Liver (tissue), 9 donors: Measurements from ENCODE around the gene ID1. TPM values are rescaled to one million over a fixed set of nuclear protein-coding genes. Genes with fewer than 3 reads are reported as not detected.
"Not testable (repeated sequence)": the region's sequence is repeated elsewhere in the genome, so short reads cannot be mapped to it uniquely, and the experiment has no call there.

Source experiments
- DNase-seq: peaks from one replicate; pipeline ENCODE4 v3.0.0-alpha.2; 2017; ENCODE audit warnings: low spot score
- H3K27ac ChIP-seq, 2 donors: one replicate each; pipeline ENCODE4 v1.7.0; 2013; ENCODE audit warnings: inconsistent platforms in 2 of 2, low read length in 2 of 2, control low read depth in 1 of 2, low read depth in 1 of 2, mild to moderate bottlenecking in 1 of 2
- H3K27me3 ChIP-seq, 4 donors: one replicate each; pipeline versions ENCODE4 v1.6.1 to v1.7.0; 2013; ENCODE audit warnings: low read length in 3 of 4, inconsistent platforms in 1 of 4, mild to moderate bottlenecking in 1 of 4, moderate library complexity in 1 of 4; ENCODE audit not compliant: control insufficient read depth in 4 of 4, insufficient read depth in 4 of 4
- H3K36me3 ChIP-seq, 4 donors: one replicate each; pipeline versions ENCODE4 v1.6.1 to v1.7.0; 2013; ENCODE audit warnings: low read length in 3 of 4, mild to moderate bottlenecking in 3 of 4, low read depth in 1 of 4, moderate library complexity in 1 of 4; ENCODE audit not compliant: control insufficient read depth in 4 of 4, insufficient read depth in 3 of 4
- H3K4me1 ChIP-seq, 4 donors: one replicate each; pipeline versions ENCODE4 v1.6.1 to v1.7.0; 2013; ENCODE audit warnings: low read length in 3 of 4, mild to moderate bottlenecking in 3 of 4, moderate library complexity in 1 of 4; ENCODE audit not compliant: control insufficient read depth in 4 of 4, insufficient read depth in 4 of 4
- H3K4me3 ChIP-seq, 3 donors: one replicate each; pipeline versions ENCODE4 v1.6.1 to v1.7.0; 2013; ENCODE audit warnings: low read length in 3 of 3, control low read depth in 1 of 3, low read depth in 1 of 3, mild to moderate bottlenecking in 1 of 3
- H3K9ac ChIP-seq, 2 donors: one replicate each; pipeline ENCODE4 v1.7.0; 2013; ENCODE audit warnings: low read length in 2 of 2, mild to moderate bottlenecking in 2 of 2, moderate library complexity in 2 of 2, control low read depth in 1 of 2, low read depth in 1 of 2
- H3K9me3 ChIP-seq, 4 donors: one replicate each; pipeline versions ENCODE4 v1.6.1 to v1.7.0; 2013; ENCODE audit warnings: low read length in 3 of 4; ENCODE audit not compliant: control insufficient read depth in 4 of 4
- ATF3 ChIP-seq: IDR thresholded peaks from 2 replicates; pipeline ENCODE4 v1.6.1; 2016; ENCODE audit warnings: antibody characterized with exemption
- CTCF ChIP-seq: fragments of 150-350 bp; IDR thresholded peaks from 2 replicates; pipeline ENCODE4 v1.5.1; 2017; ENCODE audit warnings: improper control_type of control experiment, low read depth, low read length; ENCODE audit not compliant: missing input control
- EGR1 ChIP-seq, 2 donors: IDR thresholded peaks; 2 replicates each; pipeline ENCODE4 v1.6.1; 2016 to 2018; ENCODE audit warnings: antibody characterized with exemption in 2 of 2, low read depth in 2 of 2
- HNF4A ChIP-seq, 2 donors: conservative IDR thresholded peaks; 2 replicates each; pipeline ENCODE4 v1.6.1; 2016; ENCODE audit warnings: antibody characterized with exemption in 2 of 2, mild to moderate bottlenecking in 2 of 2
- HNF4G ChIP-seq: IDR thresholded peaks from 2 replicates; pipeline ENCODE4 v1.6.1; 2016; ENCODE audit warnings: antibody characterized with exemption
- MAX ChIP-seq: IDR thresholded peaks from 2 replicates; pipeline ENCODE4 v1.6.1; 2016; ENCODE audit warnings: antibody characterized with exemption
- NR2F2 ChIP-seq: IDR thresholded peaks from 2 replicates; pipeline ENCODE4 v1.6.1; 2016; ENCODE audit warnings: antibody characterized with exemption
- RAD21 ChIP-seq, 2 donors: IDR thresholded peaks; 2 replicates each; pipeline ENCODE4 v1.6.1; 2016; ENCODE audit warnings: antibody characterized with exemption in 2 of 2, mild to moderate bottlenecking in 2 of 2
- TAF1 ChIP-seq: conservative IDR thresholded peaks from 2 replicates; pipeline ENCODE4 v1.6.1; 2016; ENCODE audit warnings: antibody characterized with exemption, mild to moderate bottlenecking
- WGBS: extraction: QIAGEN DNeasy Blood & Tissue Kit; methylation state at CpG from one replicate; pipeline ENCODE4 v1.1.7; 2013; 5-methylcytosine and 5-hydroxymethylcytosine counted together
- polyA plus RNA-seq, 2 donors: library from polyadenylated mRNA; stranded (reverse) in 1 of 2; unstranded in 1 of 2; fragments of 200-250 nt in 1 of 2; fragments of >200 nt in 1 of 2; fragmentation: Nextera tagmentation in 1 of 2; extraction: Ambion mirVana in 1 of 2; gene quantifications; one replicate each; pipeline versions ENCODE4 v1.2.1 to v1.2.3, GENCODE V29; 2013 to 2015
- total RNA-seq, 2 donors: library from RNA; depleted of rRNA; stranded (reverse); fragments of >200 nt; gene quantifications; one replicate each; pipeline ENCODE4 v1.2.3, GENCODE V29; 2014
- TF ChIP-seq, protein P1 (sequence below): IDR thresholded peaks from 2 replicates; pipeline ENCODE4 v1.6.1; 2016; ENCODE audit warnings: antibody characterized with exemption, mild to moderate bottlenecking
- TF ChIP-seq, protein P2 (sequence below): IDR thresholded peaks from 2 replicates; pipeline ENCODE4 v1.6.1; 2016; ENCODE audit warnings: antibody characterized with exemption
- donor health status: healthy.
- donor health status: healthy.
- donor health status: healthy.
- donor health status: healthy.
- donor health status: healthy.

The ID1 gene
- total and polyA plus RNA-seq, 4 donors: 33.9 to 117 (median 71.2) TPM

GRCh38 chr20:31573555-31574321 lies 31.4 kb upstream of the ID1 start:
- Histone ChIP-seq H3K36me3 (no peaks in the 10 kb centered on the region), H3K9ac (peak overlapping the region; percentile 13 to 85), H3K27ac (peak overlapping the region; percentile 78 to 82), H3K4me3 (peak overlapping the region; percentile 64 to 81 (median 66)), H3K4me1 (peaks cover 10 to 37% (median 22%) of the 10 kb centered on the region in 4 donors), H3K27me3 (no peaks in the 10 kb centered on the region), H3K9me3 (no peaks in the 10 kb centered on the region)
- TF ChIP-seq HNF4G (no peak), TAF1 (no peak), NR2F2 (no peak)
- TF ChIP-seq, protein P1, sequence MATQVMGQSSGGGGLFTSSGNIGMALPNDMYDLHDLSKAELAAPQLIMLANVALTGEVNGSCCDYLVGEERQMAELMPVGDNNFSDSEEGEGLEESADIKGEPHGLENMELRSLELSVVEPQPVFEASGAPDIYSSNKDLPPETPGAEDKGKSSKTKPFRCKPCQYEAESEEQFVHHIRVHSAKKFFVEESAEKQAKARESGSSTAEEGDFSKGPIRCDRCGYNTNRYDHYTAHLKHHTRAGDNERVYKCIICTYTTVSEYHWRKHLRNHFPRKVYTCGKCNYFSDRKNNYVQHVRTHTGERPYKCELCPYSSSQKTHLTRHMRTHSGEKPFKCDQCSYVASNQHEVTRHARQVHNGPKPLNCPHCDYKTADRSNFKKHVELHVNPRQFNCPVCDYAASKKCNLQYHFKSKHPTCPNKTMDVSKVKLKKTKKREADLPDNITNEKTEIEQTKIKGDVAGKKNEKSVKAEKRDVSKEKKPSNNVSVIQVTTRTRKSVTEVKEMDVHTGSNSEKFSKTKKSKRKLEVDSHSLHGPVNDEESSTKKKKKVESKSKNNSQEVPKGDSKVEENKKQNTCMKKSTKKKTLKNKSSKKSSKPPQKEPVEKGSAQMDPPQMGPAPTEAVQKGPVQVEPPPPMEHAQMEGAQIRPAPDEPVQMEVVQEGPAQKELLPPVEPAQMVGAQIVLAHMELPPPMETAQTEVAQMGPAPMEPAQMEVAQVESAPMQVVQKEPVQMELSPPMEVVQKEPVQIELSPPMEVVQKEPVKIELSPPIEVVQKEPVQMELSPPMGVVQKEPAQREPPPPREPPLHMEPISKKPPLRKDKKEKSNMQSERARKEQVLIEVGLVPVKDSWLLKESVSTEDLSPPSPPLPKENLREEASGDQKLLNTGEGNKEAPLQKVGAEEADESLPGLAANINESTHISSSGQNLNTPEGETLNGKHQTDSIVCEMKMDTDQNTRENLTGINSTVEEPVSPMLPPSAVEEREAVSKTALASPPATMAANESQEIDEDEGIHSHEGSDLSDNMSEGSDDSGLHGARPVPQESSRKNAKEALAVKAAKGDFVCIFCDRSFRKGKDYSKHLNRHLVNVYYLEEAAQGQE: peak; percentile 34
- WGBS: 19% methylated on average over 19 of the region's 19 CpGs
- no peak for DNase-seq

- H3K36me3 ChIP-seq, H3K4me3 ChIP-seq, DNase-seq, H3K9me3 ChIP-seq, H3K27me3 ChIP-seq, H3K9ac ChIP-seq, H3K27ac ChIP-seq: not testable (repeated sequence)
- WGBS: 96% methylated on average over 10 of the region's 10 CpGs
- H3K4me1 ChIP-seq: peaks cover 10 to 24% (median 12%) of the 10 kb centered on the region in 4 donors
Observed at GRCh38 chr20:31574986-31575385, 30.1 kb upstream of the ID1 start.

DNA sequence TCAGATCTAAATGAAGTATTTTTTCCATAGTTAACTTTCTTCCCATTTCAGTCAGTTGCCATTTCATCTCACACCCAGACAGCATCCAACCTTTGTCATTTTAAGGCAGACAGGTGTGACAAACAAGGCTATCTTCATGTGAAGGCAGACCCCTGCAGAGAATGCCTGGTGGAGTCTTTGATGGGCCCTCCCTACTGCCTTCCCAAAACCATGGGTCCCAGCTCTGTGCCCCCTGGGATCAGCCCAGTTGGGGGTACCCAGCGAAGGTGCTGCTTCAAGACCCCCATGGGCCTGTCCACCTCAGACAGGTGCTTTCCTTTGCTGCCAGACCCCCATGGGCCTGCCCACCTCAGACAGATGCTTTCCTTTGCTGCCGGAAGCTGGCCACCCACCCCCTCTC lies 28.3 kb upstream of the ID1 start:
- no peak overlapping the region for H3K9ac ChIP-seq
- TF ChIP-seq ATF3 (no peak), EGR1 (IDR thresholded peaks at IDR 0.05; ENCODE audit: low read depth in 2 of 2) (no peak), MAX (no peak), RAD21 (IDR thresholded peaks at IDR 0.05) (no peak), CTCF (no peak), HNF4A (conservative IDR thresholded peaks at IDR 0.05) (no peak)
- TF ChIP-seq, protein P2, sequence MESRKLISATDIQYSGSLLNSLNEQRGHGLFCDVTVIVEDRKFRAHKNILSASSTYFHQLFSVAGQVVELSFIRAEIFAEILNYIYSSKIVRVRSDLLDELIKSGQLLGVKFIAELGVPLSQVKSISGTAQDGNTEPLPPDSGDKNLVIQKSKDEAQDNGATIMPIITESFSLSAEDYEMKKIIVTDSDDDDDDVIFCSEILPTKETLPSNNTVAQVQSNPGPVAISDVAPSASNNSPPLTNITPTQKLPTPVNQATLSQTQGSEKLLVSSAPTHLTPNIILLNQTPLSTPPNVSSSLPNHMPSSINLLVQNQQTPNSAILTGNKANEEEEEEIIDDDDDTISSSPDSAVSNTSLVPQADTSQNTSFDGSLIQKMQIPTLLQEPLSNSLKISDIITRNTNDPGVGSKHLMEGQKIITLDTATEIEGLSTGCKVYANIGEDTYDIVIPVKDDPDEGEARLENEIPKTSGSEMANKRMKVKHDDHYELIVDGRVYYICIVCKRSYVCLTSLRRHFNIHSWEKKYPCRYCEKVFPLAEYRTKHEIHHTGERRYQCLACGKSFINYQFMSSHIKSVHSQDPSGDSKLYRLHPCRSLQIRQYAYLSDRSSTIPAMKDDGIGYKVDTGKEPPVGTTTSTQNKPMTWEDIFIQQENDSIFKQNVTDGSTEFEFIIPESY: no peak
- DNase-seq: no peak
- peaks cover 2 to 15% (median 8%) of the 10 kb centered on the region in 4 donors for H3K4me1 ChIP-seq
- H3K9me3 ChIP-seq: no peaks in the 10 kb centered on the region
- 95% methylated on average over 2 of the region's 2 CpGs for WGBS
- H3K4me3 ChIP-seq: no peak overlapping the region
- H3K36me3 ChIP-seq: no peaks in the 10 kb centered on the region
- H3K27me3 ChIP-seq: no peaks in the 10 kb centered on the region
- H3K27ac ChIP-seq: no peak overlapping the region
